Daoy (cell line): Measurements from ENCODE around the gene POTEF. TPM values are rescaled to one million over a fixed set of nuclear protein-coding genes. Genes with fewer than 3 reads are reported as not detected.
"Not testable (repeated sequence)": the region's sequence is repeated elsewhere in the genome, so short reads cannot be mapped to it uniquely, and the experiment has no call there.

Experiments
- DNase-seq: peaks from one replicate; pipeline ENCODE4 v3.0.0-alpha.2; 2015; ENCODE audit warnings: low read depth
- total RNA-seq: library from RNA; depleted of rRNA; stranded (reverse); fragments of >200 nt; shearing (Covaris generic); gene quantifications from 2 replicates; pipeline ENCODE4 v1.2.3, GENCODE V29; 2014; rRNA removed

Gene POTEF
- 4.0 and 5.4 TPM in 2 replicates for total RNA-seq

DNA sequence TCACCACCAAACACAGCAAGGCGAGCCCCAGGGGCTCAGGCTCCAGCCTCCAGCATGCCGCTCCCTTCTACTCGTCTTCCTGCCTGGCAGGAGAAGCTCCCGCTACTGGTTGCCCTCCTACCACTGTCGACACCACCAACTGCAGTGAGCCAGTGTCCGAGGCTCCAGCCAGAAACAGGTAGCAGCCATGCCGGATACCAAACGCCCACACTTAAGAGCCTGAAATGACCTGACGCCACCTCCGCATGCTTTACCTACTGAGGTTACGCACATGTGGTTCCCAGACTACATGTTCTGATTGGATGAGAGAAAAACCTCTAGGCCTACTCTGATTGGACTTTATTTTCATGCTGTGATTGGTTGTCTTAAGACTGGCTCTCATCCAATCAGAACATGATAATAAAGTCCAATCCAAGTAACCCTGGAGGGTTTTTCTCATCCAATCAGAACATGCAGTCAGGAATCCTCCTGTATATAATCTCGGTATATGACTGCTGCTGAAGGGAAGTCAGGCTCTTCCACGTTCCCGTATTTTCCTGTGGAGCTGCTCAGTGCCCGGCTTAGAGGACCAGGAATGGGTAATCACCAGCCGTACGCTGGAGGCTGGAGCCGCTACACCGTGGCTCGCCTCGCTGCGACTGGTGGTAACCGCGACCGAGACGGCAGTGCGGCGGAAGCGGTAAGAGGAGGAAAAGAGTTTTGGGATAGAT, at the start of gene POTEF:
TSS of gene POTEF (minus strand) at position 103 of the 710 bp plus-strand sequence. CDS start 8,707 bp downstream, outside the sequence.
- DNase-seq: peak; percentile 63

- DNase-seq: not testable (repeated sequence)
Observed at GRCh38 chr2:130174866-130175265, 45.8 kb upstream of the POTEF start.

- no peak for DNase-seq
Observed at GRCh38 chr2:130169896-130170295, 40.9 kb upstream of the POTEF start.

GRCh38 chr2:130169163-130169562, 40.1 kb upstream of the POTEF start:
- not testable (repeated sequence) for DNase-seq

- not testable (repeated sequence) for DNase-seq
Observed at GRCh38 chr2:130166611-130167010, 37.6 kb upstream of the POTEF start.

GRCh38 chr2:130165293-130166016, 36.4 kb upstream of the POTEF start:
- DNase-seq: no peak

DNA sequence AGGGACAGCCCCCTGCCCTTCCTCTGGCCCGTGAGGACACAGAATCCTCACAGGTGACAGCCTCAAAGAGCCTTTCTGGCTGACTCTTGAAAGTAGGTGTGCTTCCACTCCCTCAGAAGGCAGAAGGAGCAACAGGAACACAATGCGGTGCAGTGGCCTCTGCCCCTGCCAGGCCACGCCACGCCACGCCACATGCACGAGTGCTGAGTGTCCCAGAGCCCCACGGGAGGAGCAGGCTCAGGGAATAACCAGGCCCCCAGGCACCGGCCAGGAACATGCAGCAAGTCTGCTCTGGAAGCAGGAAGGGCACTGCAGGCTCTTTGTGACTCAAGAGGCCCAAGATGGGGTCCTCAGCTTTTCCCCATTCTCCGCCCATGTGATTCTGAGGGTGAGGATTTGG, 33.9 kb upstream of the POTEF start:
- no peak for DNase-seq

DNA sequence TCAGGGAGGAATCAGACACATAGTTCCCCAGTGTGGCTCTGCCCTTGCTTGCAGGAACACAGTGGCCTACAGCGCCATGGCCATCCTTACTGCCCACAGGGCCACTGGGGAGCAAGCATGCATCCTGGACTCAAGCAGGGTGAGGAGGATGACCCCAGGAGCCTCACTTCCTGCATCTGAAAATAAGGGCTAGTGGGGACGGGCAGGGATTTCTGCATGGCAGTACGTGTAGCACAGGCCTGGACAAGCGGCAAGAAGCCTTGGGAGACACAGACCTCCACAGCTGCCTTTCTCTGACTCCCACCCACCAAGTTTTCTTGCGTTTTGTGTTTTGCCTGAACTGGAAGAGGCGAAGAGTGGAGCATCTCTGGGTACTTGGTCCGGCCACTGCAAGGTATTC, 33.5 kb upstream of the POTEF start:
- DNase-seq: not testable (repeated sequence)

GRCh38 chr2:130160838-130161705, 32.0 kb upstream of the POTEF start:
- not testable (repeated sequence) for DNase-seq

- no peak for DNase-seq
Observed at GRCh38 chr2:130160131-130160530, 31.1 kb upstream of the POTEF start.

- DNase-seq: not testable (repeated sequence)
Observed at GRCh38 chr2:130159376-130159775, 30.4 kb upstream of the POTEF start.

DNA sequence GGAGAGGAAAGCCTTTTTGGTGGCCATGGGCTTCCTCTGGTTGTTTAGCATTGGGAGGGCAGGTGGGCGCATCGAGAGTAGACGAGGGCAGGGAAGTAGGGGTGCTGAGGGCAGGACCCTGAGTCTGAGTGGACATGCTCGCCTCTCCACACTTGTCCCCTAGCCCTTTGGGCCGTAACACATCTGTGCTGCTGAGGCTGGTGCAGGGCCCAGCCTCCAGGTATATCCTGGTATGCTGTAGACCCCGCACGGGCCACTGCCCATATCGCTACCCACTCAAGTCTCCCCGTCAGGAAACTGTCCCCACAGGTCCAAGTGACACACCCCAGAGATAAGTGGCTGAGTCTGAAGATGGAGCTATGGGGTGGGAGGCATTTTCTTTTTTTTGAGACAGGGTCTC, 29.6 kb upstream of the POTEF start:
- DNase-seq: no peak

- DNase-seq: peak; percentile 51
Observed at GRCh38 chr2:130157825-130158514, 28.9 kb upstream of the POTEF start.

DNA sequence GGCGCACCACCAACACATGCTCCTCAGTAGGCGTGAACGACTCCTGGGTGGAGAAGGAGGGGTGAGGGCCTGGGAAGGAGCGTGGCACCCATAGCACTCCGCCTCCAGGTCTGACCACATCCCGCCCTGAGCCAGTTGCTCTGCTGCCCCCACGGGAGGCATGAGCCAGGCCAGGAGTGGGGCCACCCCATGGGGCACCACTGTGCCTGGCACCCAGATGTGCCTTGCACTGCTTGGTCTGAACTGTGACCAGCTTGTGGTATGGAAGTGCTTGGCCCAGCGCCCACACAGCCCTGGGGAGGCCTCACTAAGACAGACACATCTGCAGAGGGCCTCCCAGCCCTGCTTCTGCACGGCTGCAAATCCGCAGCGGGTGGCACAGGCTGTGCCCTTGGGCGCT, 28.3 kb upstream of the POTEF start:
- DNase-seq: peak; percentile 20

DNA sequence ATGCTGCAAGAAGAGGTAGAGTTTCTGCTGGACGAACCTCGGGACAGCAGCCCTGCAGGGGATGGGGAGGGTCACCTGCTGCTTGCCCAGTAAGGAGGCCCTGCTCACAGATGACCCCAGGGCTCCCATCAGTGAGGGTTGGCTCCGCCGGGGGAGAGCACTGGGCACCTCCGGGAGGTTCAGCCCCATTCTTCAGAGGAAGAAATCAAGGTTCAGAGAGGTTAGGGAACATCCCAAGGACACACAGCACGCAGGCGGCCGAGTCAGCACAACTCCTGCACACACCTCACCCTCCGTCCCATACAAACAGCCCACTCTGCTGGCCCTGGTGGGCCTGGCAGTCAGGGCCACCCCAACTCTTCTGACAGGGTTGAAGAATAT, 27.6 kb upstream of the POTEF start:
- DNase-seq: no peak

DNA sequence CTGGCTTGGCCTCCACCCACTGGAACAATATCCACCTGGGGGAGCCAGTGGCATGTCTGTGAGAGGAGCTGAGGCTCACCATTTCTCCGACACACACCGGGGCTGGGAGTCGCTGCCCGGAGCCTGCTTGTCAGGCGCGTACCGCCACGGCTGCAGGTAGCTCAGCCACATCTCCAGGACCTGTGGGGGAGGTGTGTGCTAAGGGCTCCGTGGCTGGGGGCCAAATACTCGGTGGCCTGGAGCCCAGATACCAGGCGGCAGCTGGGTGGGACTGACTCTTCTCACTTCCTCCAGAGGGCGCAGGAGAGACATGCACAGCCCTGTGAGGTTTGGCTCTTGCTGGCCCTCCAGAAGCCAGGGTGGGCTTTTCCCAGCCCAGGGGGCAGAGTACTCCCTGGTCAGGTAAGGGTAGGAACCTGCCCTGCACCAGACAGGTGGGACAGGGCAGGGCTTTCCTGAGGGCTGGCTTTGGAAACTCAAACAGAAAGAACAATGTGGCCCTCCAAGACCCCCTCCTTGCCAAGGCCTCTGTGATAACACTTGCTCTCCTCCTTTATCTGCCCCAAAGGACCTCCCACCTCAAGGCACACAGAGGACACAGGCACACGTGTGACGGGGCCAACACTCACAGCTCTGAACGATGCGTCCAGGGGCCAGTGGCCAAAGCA, 27.1 kb upstream of the POTEF start:
- DNase-seq: peak; percentile 67

GRCh38 chr2:130154773-130155765, 26.0 kb upstream of the POTEF start:
- DNase-seq: no peak

DNA sequence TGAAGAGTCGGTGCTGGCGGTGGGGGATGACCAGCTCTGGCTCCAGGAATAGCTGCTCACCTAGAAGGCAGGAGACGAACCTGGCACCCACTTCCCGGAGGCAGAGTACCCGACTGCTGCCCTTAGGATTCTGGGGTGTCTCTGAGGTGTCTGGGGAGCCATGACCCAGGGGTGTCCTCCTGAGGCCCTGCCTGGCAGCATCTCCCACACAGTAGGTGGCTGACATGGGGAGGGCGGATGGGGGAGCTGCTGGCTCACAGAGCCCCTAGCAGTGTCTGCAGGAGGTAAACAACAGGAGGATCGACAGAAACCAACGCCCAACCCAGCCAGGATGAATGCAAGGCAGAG, 25.4 kb upstream of the POTEF start:
- not testable (repeated sequence) for DNase-seq

DNA sequence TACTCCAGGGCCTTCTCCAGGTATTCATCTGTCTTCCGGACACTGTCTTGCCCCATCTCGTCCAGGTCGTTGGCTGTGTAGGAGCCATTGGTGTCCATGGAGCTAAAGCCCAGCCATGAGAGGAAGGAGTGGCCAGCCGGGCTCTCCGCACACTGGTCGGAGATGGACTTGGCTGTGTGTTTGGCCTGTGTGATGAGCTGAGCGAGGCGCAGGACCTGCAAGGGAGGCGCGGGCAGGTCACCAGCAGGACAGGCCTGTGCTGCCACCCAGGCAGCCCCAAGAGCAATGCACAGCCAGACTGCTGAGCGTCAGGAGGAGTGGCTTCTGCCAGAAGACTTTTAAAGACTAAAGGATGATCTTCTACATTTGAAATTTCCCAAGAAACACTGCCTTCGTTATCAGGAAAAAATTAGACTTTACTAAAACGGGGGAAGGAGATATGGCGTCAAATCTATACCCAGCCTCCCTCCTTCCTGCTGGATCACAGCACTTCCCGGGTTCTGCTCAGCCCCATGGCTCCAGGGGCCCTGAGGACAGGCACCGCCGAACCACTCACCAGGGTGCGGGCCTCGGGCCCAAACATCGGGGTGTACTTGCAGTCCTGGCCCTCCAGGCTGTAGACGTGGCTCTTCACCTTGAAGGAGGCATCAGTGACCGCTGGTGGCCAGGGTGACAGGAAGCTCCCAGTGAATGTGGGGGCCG, 24.9 kb upstream of the POTEF start:
- DNase-seq: not testable (repeated sequence)
